ENCODE measurements around the gene TOX2. TPM values are rescaled to one million over a fixed set of nuclear protein-coding genes. Genes with fewer than 3 reads are reported as not detected.

The TOX2 gene
- total and polyA plus RNA-seq, 2 of the 8 experiments (the other 6 are each of a cell fraction or from before 2014, with no cell fraction given): 1.8 to 3.4 TPM

DNA sequence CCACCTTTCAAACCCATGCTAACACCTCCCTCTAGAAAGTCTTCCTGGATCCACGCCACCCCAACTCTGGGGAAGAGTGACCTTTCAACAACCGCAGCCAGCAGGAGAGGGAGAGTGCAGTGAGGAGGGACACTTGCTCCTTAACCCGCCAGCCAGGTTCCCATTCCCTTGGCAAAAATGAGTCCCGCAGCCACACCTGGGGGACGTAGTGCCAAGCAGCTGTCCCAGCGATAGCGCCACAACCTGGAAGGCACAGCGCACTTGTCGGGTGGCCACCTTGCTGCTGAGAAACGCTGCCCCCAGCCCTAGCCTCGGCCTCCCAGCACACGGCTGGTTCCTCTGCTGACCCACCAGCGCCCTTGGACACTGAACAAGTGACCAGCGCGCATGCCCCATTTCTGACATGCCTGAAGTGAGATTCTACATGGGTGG is 153.0 kb downstream of the TOX2 start (continued):
- TF ChIP-seq EZH2 (IDR thresholded peaks at IDR 0.05; ENCODE audit: low read depth, low read length, severe bottlenecking): no peak
- no peak for TF ChIP-seq CHD7 (IDR thresholded peaks at IDR 0.05; ENCODE audit: insufficient replicate concordance, low read length)

Measured in H1 (cell line).